ENCODE results near the gene KIF26B. TPM values are rescaled to one million over a fixed set of nuclear protein-coding genes. Genes with fewer than 3 reads are reported as not detected.

Gene KIF26B
- total RNA-seq, 3 donors from 2014 or later (not counting 1 experiment from before 2014, with no cell fraction given), result 0.16 to 0.96 (median 0.18) TPM

- no peak for TF ChIP-seq CTCF (IDR thresholded peaks at IDR 0.05)
- Histone ChIP-seq H3K36me3 (ENCODE audit: control insufficient read depth, insufficient read depth, low read length) (no peaks in the 10 kb centered on the region), H3K4me1 (ENCODE audit: control insufficient read depth, insufficient read depth, low read length) (no peaks in the 10 kb centered on the region), H3K27me3 (ENCODE audit: control insufficient read depth, insufficient read depth, low read length) (no peaks in the 10 kb centered on the region), H3K4me3 (ENCODE audit: low read length) (no peak overlapping the region), H3K9me3 (ENCODE audit: control insufficient read depth, insufficient read depth, low read length) (no peaks in the 10 kb centered on the region), H3K27ac (ENCODE audit: low read length) (no peak overlapping the region)
- intact Hi-C loops (cut with micrococcal nuclease), result no loop called here
- no peaks in the 10 kb centered on the region for H3K9me3 Mint-ChIP-seq
- no peaks in the 10 kb centered on the region for H3K27me3 Mint-ChIP-seq (ENCODE audit: low read depth in 2 of 2)
- no peak overlapping the region for H3K4me3 Mint-ChIP-seq
- ATAC-seq (no peak), DNase-seq (no peak)
- H3K36me3 Mint-ChIP-seq, result no peaks in the 10 kb centered on the region
- no peak overlapping the region for H3K27ac Mint-ChIP-seq
- WGBS (ENCODE audit: insufficient coverage), result 93% methylated on average over 9 of the region's 9 CpGs
- H3K4me1 Mint-ChIP-seq, result no peaks in the 10 kb centered on the region
These were observed 437.3 kb downstream of the KIF26B start for GRCh38 chr1:245592189-245592460.

GRCh38 chr1:245598524-245599305 lies 443.9 kb downstream of the KIF26B start:
- H3K4me3 Mint-ChIP-seq, result no peak overlapping the region
- peaks cover 0 to 5% of the 10 kb centered on the region in 2 donors for H3K27me3 Mint-ChIP-seq (ENCODE audit: low read depth in 2 of 2)
- intact Hi-C loops (cut with micrococcal nuclease), result no loop called here
- Histone ChIP-seq H3K27ac (ENCODE audit: low read length) (no peak overlapping the region), H3K9me3 (ENCODE audit: control insufficient read depth, insufficient read depth, low read length) (no peaks in the 10 kb centered on the region), H3K27me3 (ENCODE audit: control insufficient read depth, insufficient read depth, low read length) (no peaks in the 10 kb centered on the region), H3K36me3 (ENCODE audit: control insufficient read depth, insufficient read depth, low read length) (no peaks in the 10 kb centered on the region), H3K4me3 (ENCODE audit: low read length) (no peak overlapping the region), H3K4me1 (ENCODE audit: control insufficient read depth, insufficient read depth, low read length) (no peaks in the 10 kb centered on the region)
- H3K36me3 Mint-ChIP-seq, result no peaks in the 10 kb centered on the region
- no peak overlapping the region for H3K27ac Mint-ChIP-seq
- no peak for ATAC-seq
- 92% methylated on average over 17 of the region's 18 CpGs for WGBS (ENCODE audit: insufficient coverage)
- H3K9me3 Mint-ChIP-seq, result no peaks in the 10 kb centered on the region
- no peak for DNase-seq
- no peak for TF ChIP-seq CTCF (IDR thresholded peaks at IDR 0.05)
- no peaks in the 10 kb centered on the region for H3K4me1 Mint-ChIP-seq

- no peak overlapping the region for H3K27ac Mint-ChIP-seq
- H3K4me3 Mint-ChIP-seq, result no peak overlapping the region
- WGBS (ENCODE audit: insufficient coverage), result 88% methylated on average over 12 of the region's 16 CpGs
- no peaks in the 10 kb centered on the region for H3K27me3 ChIP-seq (ENCODE audit: control insufficient read depth, insufficient read depth, low read length)
- no peak for TF ChIP-seq CTCF (IDR thresholded peaks at IDR 0.05)
- H3K36me3 Mint-ChIP-seq, result no peaks in the 10 kb centered on the region
- ATAC-seq (no peak), DNase-seq (no peak)
- no peak overlapping the region for H3K4me3 ChIP-seq (ENCODE audit: low read length)
- H3K36me3 ChIP-seq (ENCODE audit: control insufficient read depth, insufficient read depth, low read length), result no peaks in the 10 kb centered on the region
- H3K9me3 Mint-ChIP-seq, result no peaks in the 10 kb centered on the region
- H3K4me1 ChIP-seq (ENCODE audit: control insufficient read depth, insufficient read depth, low read length), result no peaks in the 10 kb centered on the region
- no peaks in the 10 kb centered on the region for H3K4me1 Mint-ChIP-seq
- no peaks in the 10 kb centered on the region for H3K9me3 ChIP-seq (ENCODE audit: control insufficient read depth, insufficient read depth, low read length)
- peaks cover 0 to 5% of the 10 kb centered on the region in 2 donors for H3K27me3 Mint-ChIP-seq (ENCODE audit: low read depth in 2 of 2)
- no peak overlapping the region for H3K27ac ChIP-seq (ENCODE audit: low read length)
- intact Hi-C loops (cut with micrococcal nuclease), result no loop called here
These were observed 444.8 kb downstream of the KIF26B start for GRCh38 chr1:245599371-245600174.
